Testis (tissue), 2 donors: ENCODE results near the gene PRDM12.

Experiments
- CTCF ChIP-seq, 3 experiments: fragments of 450-650 bp in 2 of 3; fragments of 200-600 bp in 1 of 3; sonication (generic) in 1 of 3; IDR thresholded peaks; one replicate each; pipeline ENCODE4 v1.5.1; 2016 to 2019; ENCODE audit warnings: antibody characterized with exemption in 3 of 3, mild to moderate bottlenecking in 2 of 3, moderate library complexity in 1 of 3
- POLR2A ChIP-seq: fragments of 450-650 bp; IDR thresholded peaks from one replicate; pipeline ENCODE4 v1.6.1; 2017; ENCODE audit warnings: antibody characterized with exemption, mild to moderate bottlenecking, moderate library complexity

GRCh38 chr9:130639124-130639765 lies 25.1 kb upstream of the PRDM12 start:
- TF ChIP-seq CTCF (IDR thresholded peaks at IDR 0.05) (no peak), POLR2A (no peak)
